Measurements from ENCODE around the gene ATP6V1D. TPM values are rescaled to one million over a fixed set of nuclear protein-coding genes. Genes with fewer than 3 reads are reported as not detected.
"Not testable (repeated sequence)": the region's sequence is repeated elsewhere in the genome, so short reads cannot be mapped to it uniquely, and the experiment has no call there.

Gene ATP6V1D
- total and polyA plus RNA-seq, 2 experiments from 2014 or later = 128 to 191 TPM

DNA sequence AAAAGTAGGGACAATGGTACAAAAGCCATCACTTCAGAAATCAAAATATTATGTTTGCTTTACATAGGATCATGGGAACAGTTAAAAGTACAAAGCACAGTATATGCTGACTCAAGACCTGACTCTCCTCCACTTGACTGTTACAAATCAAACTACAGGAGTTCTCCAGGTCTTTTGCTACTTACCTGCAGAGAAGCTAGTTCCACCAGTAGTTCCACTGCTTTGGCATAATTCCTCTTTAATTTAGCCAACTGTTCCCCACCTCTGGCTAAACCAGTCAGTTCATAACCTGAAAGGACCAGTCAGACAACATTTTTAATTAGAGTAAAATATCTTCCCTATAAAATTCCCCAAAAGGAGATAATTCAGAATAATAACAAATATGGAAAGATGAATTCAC is 14.0 kb downstream of the ATP6V1D start:
- no peak overlapping the region for H3K4me3 ChIP-seq
- in situ Hi-C loops (cut with MboI) = no loop called here
- H3K4me1 ChIP-seq (ENCODE audit: insufficient read depth) = 0 out of 2 replicates have a peak, but pooled peaks cover 4% of the 10 kb centered on the region
- H3K27ac ChIP-seq = no peak overlapping the region
- H3K27me3 ChIP-seq (replicated peaks; ENCODE audit: insufficient read depth) = no peaks in the 10 kb centered on the region
- H3K36me3 ChIP-seq (ENCODE audit: low read depth) = peaks cover 72% of the 10 kb centered on the region
- no peak overlapping the region for H3K9ac ChIP-seq
- H4K20me1 ChIP-seq (ENCODE audit: insufficient read depth) = no peaks in the 10 kb centered on the region
- H3K9me2 ChIP-seq (ENCODE audit: insufficient read depth) = no peaks in the 10 kb centered on the region
- H3K79me2 ChIP-seq (ENCODE audit: insufficient read depth) = peaks cover 12% of the 10 kb centered on the region; the same call in 1 of the 2 replicates
- H2AFZ ChIP-seq = no peak overlapping the region
- H3K9me3 ChIP-seq (ENCODE audit: low read depth) = no peaks in the 10 kb centered on the region
- 0 out of 2 replicates have a peak, but pooled peaks cover 18% of the 10 kb centered on the region for H3F3A ChIP-seq (ENCODE audit: insufficient read depth)
- no peak for DNase-seq
- no peak for TF ChIP-seq EZH2phosphoT487 (IDR thresholded peaks at IDR 0.05; ENCODE audit: insufficient read depth, low read depth)
- TF ChIP-seq EZH2 (IDR thresholded peaks at IDR 0.05; ENCODE audit: insufficient read depth, poor library complexity, severe bottlenecking) = no peak
- no peak overlapping the region for H3K4me2 ChIP-seq (ENCODE audit: unreplicated experiment)

DNA sequence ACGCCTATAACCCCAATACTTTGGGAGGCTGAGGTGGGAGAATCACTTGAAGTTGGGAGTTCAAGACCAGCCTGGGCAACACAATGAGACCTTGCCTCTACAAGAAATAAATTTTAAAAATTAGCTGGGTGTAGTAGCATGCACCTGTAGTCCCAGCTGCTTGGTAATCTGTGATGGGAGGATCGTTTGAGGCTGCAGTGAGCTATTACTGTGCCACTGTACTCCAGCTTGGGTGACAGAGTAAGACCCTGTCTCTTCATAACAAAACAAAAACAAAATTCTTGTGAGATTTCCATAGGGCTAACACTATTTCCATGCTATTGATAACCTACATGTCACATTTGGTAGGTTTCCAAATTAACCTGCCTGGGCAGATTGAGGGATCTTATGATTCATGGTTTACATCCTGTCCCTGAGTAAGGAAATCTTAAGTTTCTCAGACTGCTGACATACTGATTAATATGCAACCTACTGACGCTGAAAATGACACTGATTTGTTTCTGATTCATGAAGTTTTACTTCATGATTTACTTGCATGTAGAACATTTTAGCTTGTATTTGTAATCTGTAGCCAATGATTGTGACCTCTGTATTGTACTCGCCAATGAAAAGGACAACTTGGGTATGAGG is 15.9 kb downstream of the ATP6V1D start:
- H3K9me3 ChIP-seq (ENCODE audit: low read depth) = no peaks in the 10 kb centered on the region
- no peaks in the 10 kb centered on the region; the same call in 1 of the 2 replicates for H3K79me2 ChIP-seq (ENCODE audit: insufficient read depth)
- 0 out of 2 replicates have a peak, but pooled peaks cover 4% of the 10 kb centered on the region for H3K4me1 ChIP-seq (ENCODE audit: insufficient read depth)
- H2AFZ ChIP-seq = no peak overlapping the region
- whole genome bisulfite sequencing, 2 experiments (ENCODE audit: low coverage in 1 of 2, low lambda C conversion rate in 2 of 2, missing lambda C conversion rate in 2 of 2) = 87 to 90% methylated on average over 4 of the region's 4 CpGs
- H3K27me3 ChIP-seq (replicated peaks; ENCODE audit: insufficient read depth) = no peaks in the 10 kb centered on the region
- H3K9ac ChIP-seq = no peak overlapping the region
- no peaks in the 10 kb centered on the region for H3K9me2 ChIP-seq (ENCODE audit: insufficient read depth)
- no peaks in the 10 kb centered on the region for H4K20me1 ChIP-seq (ENCODE audit: insufficient read depth)
- in situ Hi-C loops (cut with MboI) = no loop called here
- DNase-seq = no peak
- H3F3A ChIP-seq (ENCODE audit: insufficient read depth) = peaks cover 22% of the 10 kb centered on the region; the same call in 1 of the 2 replicates
- H3K4me3 ChIP-seq = no peak overlapping the region
- no peak overlapping the region for H3K27ac ChIP-seq
- peaks cover 68% of the 10 kb centered on the region for H3K36me3 ChIP-seq (ENCODE audit: low read depth)
- no peak overlapping the region for H3K4me2 ChIP-seq (ENCODE audit: unreplicated experiment)
- TF ChIP-seq EZH2 (IDR thresholded peaks at IDR 0.05; ENCODE audit: insufficient read depth, poor library complexity, severe bottlenecking) (no peak), EZH2phosphoT487 (IDR thresholded peaks at IDR 0.05; ENCODE audit: insufficient read depth, low read depth) (no peak)

DNA sequence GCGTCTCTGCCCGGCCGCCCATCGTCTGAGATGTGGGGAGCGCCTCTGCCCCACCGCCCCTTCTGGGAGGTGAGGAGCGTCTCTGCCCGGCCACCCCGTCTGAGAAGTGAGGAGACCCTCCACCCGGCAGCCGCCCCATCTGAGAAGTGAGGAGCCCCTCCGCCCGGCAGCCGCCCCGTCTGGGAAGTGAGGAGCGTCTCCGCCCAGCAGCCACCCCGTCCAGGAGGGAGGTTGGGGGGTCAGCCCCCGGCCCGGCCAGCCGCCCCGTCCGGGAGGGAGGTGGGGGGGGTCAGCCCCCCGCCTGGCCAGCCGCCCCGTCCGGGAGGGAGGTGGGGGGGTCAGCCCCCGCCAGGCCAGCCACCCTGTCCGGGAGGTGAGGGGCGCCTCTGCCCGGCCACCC is 18.4 kb downstream of the ATP6V1D start:
- DNase-seq; H3K4me3 ChIP-seq; H3K4me2 ChIP-seq (ENCODE audit: unreplicated experiment); H2AFZ ChIP-seq; H3K27me3 ChIP-seq (replicated peaks; ENCODE audit: insufficient read depth); H3K9me2 ChIP-seq (ENCODE audit: insufficient read depth); H3K4me1 ChIP-seq (ENCODE audit: insufficient read depth); H3K9ac ChIP-seq; H4K20me1 ChIP-seq (ENCODE audit: insufficient read depth); H3K79me2 ChIP-seq (ENCODE audit: insufficient read depth); H3K9me3 ChIP-seq (ENCODE audit: low read depth); in situ Hi-C loops (cut with MboI); H3K27ac ChIP-seq: not testable (repeated sequence)
- H3F3A ChIP-seq (ENCODE audit: insufficient read depth) = peaks cover 44% of the 10 kb centered on the region
- H3K36me3 ChIP-seq (ENCODE audit: low read depth) = peaks cover 69% of the 10 kb centered on the region
- 95 to 97% methylated on average over 9 to 29 of the region's 31 CpGs for WGBS, 2 experiments (ENCODE audit: low coverage in 1 of 2, low lambda C conversion rate in 2 of 2, missing lambda C conversion rate in 2 of 2)

DNA sequence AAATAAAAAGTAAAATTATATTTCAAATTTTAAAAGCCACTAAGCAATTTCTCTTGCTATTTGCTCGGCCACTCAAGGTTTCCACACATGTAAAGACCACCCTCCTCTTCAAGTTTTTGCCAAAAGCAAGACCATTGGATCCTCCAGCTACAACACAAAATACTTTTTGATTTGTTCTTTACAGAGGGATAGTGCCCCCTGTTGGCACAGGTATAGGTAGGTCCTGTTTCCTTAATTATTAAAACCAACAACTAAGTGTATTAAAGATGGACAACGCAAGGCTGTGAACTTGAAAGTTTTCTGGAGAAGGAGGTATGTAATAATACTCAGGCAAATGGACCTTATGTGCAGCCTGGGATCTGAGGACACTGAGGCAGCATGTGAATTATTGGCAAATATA is 23.8 kb downstream of the ATP6V1D start:
- TF ChIP-seq EZH2phosphoT487 (IDR thresholded peaks at IDR 0.05; ENCODE audit: insufficient read depth, low read depth) (no peak), EZH2 (IDR thresholded peaks at IDR 0.05; ENCODE audit: insufficient read depth, poor library complexity, severe bottlenecking) (no peak)
- H2AFZ ChIP-seq = no peak overlapping the region
- DNase-seq = peak; percentile 49
- H3K9ac ChIP-seq = no peak overlapping the region
- H3K4me2 ChIP-seq (ENCODE audit: unreplicated experiment) = no peak overlapping the region
- H3F3A ChIP-seq (ENCODE audit: insufficient read depth) = peaks cover 70% of the 10 kb centered on the region
- H3K27ac ChIP-seq = no peak overlapping the region
- no peaks in the 10 kb centered on the region for H4K20me1 ChIP-seq (ENCODE audit: insufficient read depth)
- H3K36me3 ChIP-seq (ENCODE audit: low read depth) = peaks cover 76% of the 10 kb centered on the region
- H3K27me3 ChIP-seq (replicated peaks; ENCODE audit: insufficient read depth) = no peaks in the 10 kb centered on the region
- in situ Hi-C loops (cut with MboI) = no loop called here
- H3K9me2 ChIP-seq (ENCODE audit: insufficient read depth) = no peaks in the 10 kb centered on the region
- H3K4me1 ChIP-seq (ENCODE audit: insufficient read depth) = peaks cover 17% of the 10 kb centered on the region
- peaks cover 38% of the 10 kb centered on the region for H3K79me2 ChIP-seq (ENCODE audit: insufficient read depth)
- no peaks in the 10 kb centered on the region for H3K9me3 ChIP-seq (ENCODE audit: low read depth)
- no peak overlapping the region for H3K4me3 ChIP-seq
- 93 to 94% methylated on average over 2 of the region's 2 CpGs for WGBS, 2 experiments (ENCODE audit: low coverage in 1 of 2, low lambda C conversion rate in 2 of 2, missing lambda C conversion rate in 2 of 2)

DNA sequence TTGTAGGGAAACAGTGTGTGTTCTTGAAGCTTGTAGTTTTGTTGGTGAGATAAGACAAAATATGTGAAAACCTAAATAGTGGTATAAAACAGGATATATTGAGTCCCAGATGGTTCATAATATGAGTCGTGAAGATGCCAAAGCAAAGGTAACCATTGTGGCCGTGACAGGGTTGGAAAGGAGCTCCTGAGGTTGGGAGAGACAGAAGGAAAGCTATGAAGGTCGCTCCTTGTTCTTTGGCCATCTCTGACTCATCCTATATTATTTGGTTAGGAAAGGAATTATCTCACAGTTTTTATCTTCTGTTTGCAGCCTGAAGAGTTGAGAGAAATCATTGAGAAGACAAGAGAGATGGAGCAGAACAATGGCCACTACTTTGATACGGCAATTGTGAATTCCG is 27.1 kb downstream of the ATP6V1D start:
- Histone ChIP-seq H3F3A (ENCODE audit: insufficient read depth) (peaks cover 55% of the 10 kb centered on the region), H2AFZ (no peak overlapping the region), H4K20me1 (ENCODE audit: insufficient read depth) (no peaks in the 10 kb centered on the region), H3K79me2 (ENCODE audit: insufficient read depth) (peaks cover 66% of the 10 kb centered on the region), H3K4me1 (ENCODE audit: insufficient read depth) (peaks cover 17% of the 10 kb centered on the region), H3K4me3 (no peak overlapping the region), H3K9me3 (ENCODE audit: low read depth) (no peaks in the 10 kb centered on the region), H3K4me2 (ENCODE audit: unreplicated experiment) (no peak overlapping the region), H3K27ac (peak overlapping the region; percentile 16; the same call in 1 of the 2 replicates), H3K9ac (no peak overlapping the region), H3K36me3 (ENCODE audit: low read depth) (peaks cover 50% of the 10 kb centered on the region), H3K9me2 (ENCODE audit: insufficient read depth) (no peaks in the 10 kb centered on the region), H3K27me3 (replicated peaks; ENCODE audit: insufficient read depth) (no peaks in the 10 kb centered on the region)
- DNase-seq = peak; percentile 29
- 94 to 95% methylated on average over 5 of the region's 5 CpGs for WGBS, 2 experiments (ENCODE audit: low coverage in 1 of 2, low lambda C conversion rate in 2 of 2, missing lambda C conversion rate in 2 of 2)
- in situ Hi-C loops (cut with MboI) = no loop called here
- no peak for TF ChIP-seq EZH2phosphoT487 (IDR thresholded peaks at IDR 0.05; ENCODE audit: insufficient read depth, low read depth)
- no peak for TF ChIP-seq EZH2 (IDR thresholded peaks at IDR 0.05; ENCODE audit: insufficient read depth, poor library complexity, severe bottlenecking)

Measured in GM23248 (cell line).